Measurements from ENCODE around the gene AFAP1. TPM values are rescaled to one million over a fixed set of nuclear protein-coding genes. Genes with fewer than 3 reads are reported as not detected.

Gene AFAP1
- polyA plus RNA-seq, 1 experiment: 48.5 TPM

GRCh38 chr4:7712021-7712671 is 227.5 kb downstream of the AFAP1 start:
- CTCF ChIA-PET: interaction anchor here (1.0 kb wide), 1 partner anchor 8 kb away, joined by 4 read pairs; no protein-coding TSS in a partner anchor
- DNase-seq (ENCODE audit: low read depth): no peak

DNA sequence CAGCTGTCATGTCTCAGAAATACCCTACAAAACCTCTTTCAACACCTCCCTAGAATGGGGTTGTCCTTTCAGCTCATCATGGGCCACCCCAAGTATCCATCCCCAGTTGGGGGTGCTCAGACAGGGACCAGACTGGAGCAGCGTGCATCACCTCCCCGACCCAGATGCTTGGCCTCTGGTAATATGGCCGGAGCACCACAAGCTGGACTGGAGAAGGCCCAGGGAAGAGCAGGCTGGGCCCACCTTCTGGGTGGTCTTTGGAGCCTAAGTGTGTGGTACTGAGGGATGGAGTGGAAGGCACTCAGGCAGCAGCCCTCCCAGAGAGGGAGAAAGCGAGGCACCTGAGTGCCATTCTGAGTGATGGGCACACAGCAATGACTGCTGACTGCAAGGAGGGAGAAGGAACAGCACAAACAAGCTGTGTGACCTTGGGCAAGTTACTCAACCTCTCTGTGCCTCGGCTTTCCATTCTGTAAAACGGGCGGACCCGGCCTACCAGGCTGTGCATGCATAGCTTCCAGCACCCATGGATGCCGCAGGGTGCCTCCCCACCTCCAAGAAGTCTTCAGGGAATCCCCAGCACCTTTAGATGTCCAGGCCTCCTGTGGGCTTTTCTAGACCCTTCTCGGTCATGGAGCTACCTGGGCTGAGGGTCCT is 228.2 kb downstream of the AFAP1 start:
- ChIA-PET CTCF (interaction anchor here (1.0 to 2.0 kb wide), 2 partner anchors 7 to 9 kb away, joined by 4 to 7 read pairs; no protein-coding TSS in a partner anchor), POLR2A (no interaction called here)
- no peak for TF ChIP-seq CTCF (IDR thresholded peaks at IDR 0.05; ENCODE audit: insufficient read depth, low read depth, low read length)
- Histone ChIP-seq H3K27me3 (ENCODE audit: control insufficient read depth, insufficient read depth, low read length) (no peaks in the 10 kb centered on the region), H3K36me3 (ENCODE audit: control insufficient read depth, insufficient read depth, low read length) (no peaks in the 10 kb centered on the region), H3K4me3 (ENCODE audit: low read depth, low read length) (no peak overlapping the region)
- no peak for DNase-seq (ENCODE audit: low read depth)

More at GRCh38 chr4:7712021-7712671, 227.5 kb downstream of the AFAP1 start:
- Histone ChIP-seq H3K36me3 (ENCODE audit: control insufficient read depth, insufficient read depth, low read length) (no peaks in the 10 kb centered on the region), H3K4me3 (ENCODE audit: low read depth, low read length) (no peak overlapping the region), H3K27me3 (ENCODE audit: control insufficient read depth, insufficient read depth, low read length) (no peaks in the 10 kb centered on the region)
- TF ChIP-seq CTCF (IDR thresholded peaks at IDR 0.05; ENCODE audit: insufficient read depth, low read depth, low read length): no peak
- POLR2A ChIA-PET: no interaction called here

DNA sequence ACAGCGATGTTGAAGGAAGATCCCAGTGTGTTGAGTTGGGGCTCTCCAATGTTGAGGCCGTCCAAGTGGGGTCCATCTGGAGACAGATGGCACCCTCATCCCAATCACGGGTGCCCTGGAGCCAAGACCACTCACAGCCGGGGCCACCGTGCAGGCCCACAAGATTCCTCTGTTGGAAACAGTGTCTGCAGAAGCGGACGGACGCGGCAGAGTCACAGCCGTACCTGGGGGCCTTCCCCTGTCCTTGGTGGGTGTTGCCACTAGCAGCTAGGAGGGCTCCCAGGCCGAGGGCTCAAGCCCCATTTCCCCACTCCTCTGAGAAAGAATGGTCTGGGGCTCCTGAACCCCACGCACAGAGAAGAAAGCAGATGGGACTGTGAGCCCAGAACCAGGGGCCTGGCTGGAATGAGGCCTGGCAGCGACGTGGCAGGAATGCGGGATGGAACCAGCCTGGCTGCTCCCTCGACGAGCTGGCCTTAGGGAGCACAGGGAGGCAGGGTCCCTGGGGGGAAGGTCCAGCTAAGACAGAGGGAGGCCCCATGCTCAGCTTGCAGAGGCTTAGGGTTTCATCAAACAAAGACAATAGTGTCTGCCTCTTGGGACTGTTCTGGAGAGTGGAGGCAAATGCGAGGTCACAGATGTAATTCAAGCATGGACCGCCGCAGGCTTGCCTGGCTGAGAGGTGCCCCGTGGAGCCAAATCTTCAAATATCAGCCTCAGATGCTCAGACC is 228.9 kb downstream of the AFAP1 start:
- no peaks in the 10 kb centered on the region for H3K27me3 ChIP-seq (ENCODE audit: control insufficient read depth, insufficient read depth, low read length)
- POLR2A ChIA-PET: no interaction called here
- TF ChIP-seq CTCF (IDR thresholded peaks at IDR 0.05; ENCODE audit: insufficient read depth, low read depth, low read length): no peak
- DNase-seq (ENCODE audit: low read depth): no peak
- CTCF ChIA-PET: interaction anchor here (2.0 kb wide), 1 partner anchor 8 kb away, joined by 7 read pairs; no protein-coding TSS in a partner anchor
- no peaks in the 10 kb centered on the region for H3K36me3 ChIP-seq (ENCODE audit: control insufficient read depth, insufficient read depth, low read length)
- H3K4me3 ChIP-seq (ENCODE audit: low read depth, low read length): no peak overlapping the region

- TF ChIP-seq CTCF (IDR thresholded peaks at IDR 0.05; ENCODE audit: insufficient read depth, low read depth, low read length): no peak
Measured at GRCh38 chr4:7710126-7710525, 229.5 kb downstream of the AFAP1 start.

GRCh38 chr4:7709431-7709830 is 230.2 kb downstream of the AFAP1 start:
- Histone ChIP-seq H3K27me3 (ENCODE audit: control insufficient read depth, insufficient read depth, low read length) (no peaks in the 10 kb centered on the region), H3K4me3 (ENCODE audit: low read depth, low read length) (no peak overlapping the region), H3K36me3 (ENCODE audit: control insufficient read depth, insufficient read depth, low read length) (no peaks in the 10 kb centered on the region)
- no peak for DNase-seq (ENCODE audit: low read depth)
- TF ChIP-seq CTCF (IDR thresholded peaks at IDR 0.05; ENCODE audit: insufficient read depth, low read depth, low read length): no peak
- CTCF ChIA-PET: interaction anchor here (2.0 kb wide), 1 partner anchor 9 kb away, joined by 7 read pairs; no protein-coding TSS in a partner anchor
- POLR2A ChIA-PET: no interaction called here

More at GRCh38 chr4:7710126-7710525, 229.5 kb downstream of the AFAP1 start:
- Histone ChIP-seq H3K36me3 (ENCODE audit: control insufficient read depth, insufficient read depth, low read length) (no peaks in the 10 kb centered on the region), H3K27me3 (ENCODE audit: control insufficient read depth, insufficient read depth, low read length) (no peaks in the 10 kb centered on the region), H3K4me3 (ENCODE audit: low read depth, low read length) (no peak overlapping the region)
- CTCF ChIA-PET: interaction anchor here (2.0 kb wide), 1 partner anchor 9 kb away, joined by 7 read pairs; no protein-coding TSS in a partner anchor
- no peak for DNase-seq (ENCODE audit: low read depth)
- POLR2A ChIA-PET: no interaction called here

Measured in BJ (cell line).